Breast epithelium (tissue), 3 donors: ENCODE measurements around the gene COL9A2.

Experiments used
- CTCF ChIP-seq, 3 donors: fragments of 450-650 bp; IDR thresholded peaks; one replicate each; pipeline ENCODE4 v1.5.1; 2016 to 2017; ENCODE audit warnings: antibody characterized with exemption in 3 of 3, mild to moderate bottlenecking in 3 of 3, moderate library complexity in 3 of 3
- POLR2A ChIP-seq: fragments of 450-650 bp; IDR thresholded peaks from one replicate; pipeline ENCODE4 v1.6.1; 2016; ENCODE audit warnings: antibody characterized with exemption, mild to moderate bottlenecking, moderate library complexity

- TF ChIP-seq POLR2A, result no peak
- TF ChIP-seq CTCF (IDR thresholded peaks at IDR 0.05), result no peak
These were observed 11.6 kb downstream of the COL9A2 start for GRCh38 chr1:40305451-40305850.
